Body of pancreas (tissue), 4 donors: Measurements from ENCODE around the gene KIAA1210.

Experiments used
- CTCF ChIP-seq, 7 experiments: fragments of 450-650 bp in 4 of 7; fragments of 200-600 bp in 3 of 7; sonication (generic) in 3 of 7; IDR thresholded peaks; one replicate each; pipeline ENCODE4 v1.5.1; 2016 to 2019; ENCODE audit warnings: antibody characterized with exemption in 7 of 7
- POLR2A ChIP-seq, 3 donors: fragments of 450-650 bp; IDR thresholded peaks; one replicate each; pipeline ENCODE4 v1.6.1; 2016; ENCODE audit warnings: antibody characterized with exemption in 3 of 3, mild to moderate bottlenecking in 2 of 3

GRCh38 chrX:119073911-119074310 is 53.7 kb downstream of the KIAA1210 start:
- TF ChIP-seq CTCF (IDR thresholded peaks at IDR 0.05): no peak
- no peak for TF ChIP-seq POLR2A (IDR thresholded peaks at IDR 0.05)
